GM12872 (cell line): ENCODE measurements around the gene COA8.

ENCODE experiments used
- TF ChIP-seq, protein P1 (sequence below): IDR thresholded peaks from 3 replicates; pipeline ENCODE4 v1.5.1; 2011; ENCODE audit warnings: low read depth, mild to moderate bottlenecking, low read length, moderate library complexity; ENCODE audit not compliant: insufficient read depth

Gene COA8

GRCh38 chr14:103628684-103629502, 66.1 kb downstream of the COA8 start, which contains the start of gene KLC1:
Gene KLC1 (plus strand): TSS chr14:103629211. CDS start chr14:103654565, 25,354 bp downstream.
- TF ChIP-seq, protein P1, sequence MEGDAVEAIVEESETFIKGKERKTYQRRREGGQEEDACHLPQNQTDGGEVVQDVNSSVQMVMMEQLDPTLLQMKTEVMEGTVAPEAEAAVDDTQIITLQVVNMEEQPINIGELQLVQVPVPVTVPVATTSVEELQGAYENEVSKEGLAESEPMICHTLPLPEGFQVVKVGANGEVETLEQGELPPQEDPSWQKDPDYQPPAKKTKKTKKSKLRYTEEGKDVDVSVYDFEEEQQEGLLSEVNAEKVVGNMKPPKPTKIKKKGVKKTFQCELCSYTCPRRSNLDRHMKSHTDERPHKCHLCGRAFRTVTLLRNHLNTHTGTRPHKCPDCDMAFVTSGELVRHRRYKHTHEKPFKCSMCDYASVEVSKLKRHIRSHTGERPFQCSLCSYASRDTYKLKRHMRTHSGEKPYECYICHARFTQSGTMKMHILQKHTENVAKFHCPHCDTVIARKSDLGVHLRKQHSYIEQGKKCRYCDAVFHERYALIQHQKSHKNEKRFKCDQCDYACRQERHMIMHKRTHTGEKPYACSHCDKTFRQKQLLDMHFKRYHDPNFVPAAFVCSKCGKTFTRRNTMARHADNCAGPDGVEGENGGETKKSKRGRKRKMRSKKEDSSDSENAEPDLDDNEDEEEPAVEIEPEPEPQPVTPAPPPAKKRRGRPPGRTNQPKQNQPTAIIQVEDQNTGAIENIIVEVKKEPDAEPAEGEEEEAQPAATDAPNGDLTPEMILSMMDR, result no peak

DNA sequence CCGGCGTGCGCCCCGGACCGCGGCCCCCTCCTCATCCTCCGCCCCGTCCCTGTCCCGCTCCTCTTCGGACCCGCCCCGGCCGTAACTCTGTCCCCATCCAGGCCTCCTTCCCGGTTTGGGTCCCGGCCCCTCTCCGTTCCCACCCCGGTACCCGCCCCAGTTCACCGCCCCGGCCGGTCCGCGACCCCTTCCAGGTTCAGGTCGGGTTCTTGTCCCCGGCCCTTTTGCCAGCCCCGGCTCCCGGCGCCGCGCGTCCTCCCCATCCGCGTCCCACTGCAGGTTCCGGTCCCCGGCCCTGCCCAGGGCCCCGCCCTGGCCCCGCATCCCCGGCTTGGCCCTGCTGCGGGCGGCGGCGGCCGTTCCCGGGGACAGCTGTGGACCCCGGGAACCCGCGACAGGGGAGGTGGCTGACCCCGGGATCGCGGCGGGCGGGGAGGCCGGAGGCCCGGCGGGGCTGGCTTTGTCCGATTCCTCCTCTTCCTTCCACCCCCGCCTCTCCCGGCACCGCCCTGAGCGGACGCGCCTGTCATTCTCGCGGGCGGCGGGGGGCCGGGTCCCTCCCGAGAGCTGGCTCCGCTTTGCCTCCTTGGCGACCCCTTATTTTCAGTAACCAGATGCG, 66.9 kb downstream of the COA8 start:
- TF ChIP-seq, protein P1, result no peak

DNA sequence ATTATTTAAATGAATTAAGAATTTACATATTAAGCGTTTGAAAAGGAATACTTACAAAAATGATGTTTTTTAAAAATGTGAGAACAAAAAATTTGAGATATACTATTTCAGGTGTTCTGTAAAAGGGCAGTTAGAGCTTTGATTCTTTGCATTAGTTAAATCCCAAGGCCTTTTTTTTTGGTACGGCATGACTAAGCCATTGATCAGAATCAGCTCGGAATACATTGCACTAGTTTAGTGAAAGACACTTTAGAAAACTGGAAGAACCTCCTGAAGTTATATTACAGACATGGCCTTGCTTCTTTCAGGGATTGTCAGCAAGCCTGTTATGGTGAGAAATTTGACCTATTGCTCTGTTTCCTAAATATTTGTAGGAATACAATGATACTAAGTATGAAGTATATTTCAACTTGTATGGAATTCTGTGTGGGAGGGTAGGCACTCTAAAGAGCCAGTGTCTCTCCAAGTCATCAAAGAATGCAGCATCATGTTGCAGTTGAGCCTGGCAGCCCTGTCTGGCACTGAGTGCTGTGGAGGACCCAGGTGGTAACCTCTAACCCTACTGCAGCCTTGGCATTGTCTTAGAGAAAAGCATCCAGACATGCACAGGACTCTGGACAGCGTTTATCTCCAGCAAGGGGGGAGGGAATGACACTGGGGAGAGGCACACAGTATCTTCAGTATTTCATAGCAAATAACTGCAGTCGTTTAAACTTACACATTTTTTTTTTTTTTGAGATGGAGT, 67.8 kb downstream of the COA8 start:
- TF ChIP-seq, protein P1, result no peak

DNA sequence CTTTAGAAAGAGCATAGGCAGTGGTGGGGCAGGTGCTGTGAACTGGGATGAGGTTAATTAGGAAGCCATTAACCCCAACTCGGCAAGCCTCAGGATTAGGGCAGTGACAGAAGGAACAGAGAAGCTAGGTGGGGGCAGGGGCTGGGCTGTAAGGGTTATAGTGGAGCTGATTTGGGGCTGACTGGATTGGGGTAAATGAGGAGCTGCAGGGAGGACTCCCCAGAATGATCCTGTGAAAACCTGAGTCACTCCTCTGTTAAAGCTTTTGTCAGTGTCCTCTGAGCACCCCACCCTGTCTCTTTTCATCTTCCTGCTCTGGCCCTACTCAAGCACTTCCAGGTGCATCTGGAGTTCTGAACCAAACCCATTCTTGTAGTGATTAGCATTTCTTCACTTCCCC, 70.6 kb downstream of the COA8 start:
- TF ChIP-seq, protein P1, result no peak

GRCh38 chr14:103634156-103634555, 71.4 kb downstream of the COA8 start:
- TF ChIP-seq, protein P1, result no peak

DNA sequence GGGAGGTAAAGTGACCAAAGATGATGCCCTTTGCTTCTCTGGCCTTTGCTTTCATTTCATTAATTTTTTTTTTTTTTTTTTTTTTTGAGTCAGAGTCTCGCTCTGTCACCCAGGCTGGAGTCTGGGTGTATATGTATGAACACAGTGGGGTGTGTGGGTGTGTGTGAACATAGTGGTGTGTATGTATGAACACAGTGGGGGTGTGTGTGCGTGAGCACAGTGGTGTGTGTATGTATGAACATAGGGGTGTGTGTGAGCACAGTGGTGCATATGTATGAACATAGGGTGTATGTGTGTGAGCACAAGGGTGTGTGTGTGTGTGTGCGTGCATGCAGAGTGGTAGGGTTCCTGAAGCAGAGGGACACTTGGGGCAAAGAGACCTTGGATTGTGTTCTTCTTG, 75.8 kb downstream of the COA8 start:
- TF ChIP-seq, protein P1, result no peak
